Astrocyte (in vitro differentiated cells and primary cell): ENCODE results near the gene MCMBP.

Source experiments
- EZH2 ChIP-seq: IDR thresholded peaks from 2 replicates; pipeline ENCODE4 v1.6.1; 2012; ENCODE audit warnings: mild to moderate bottlenecking, low read length, inconsistent platforms; ENCODE audit not compliant: insufficient read depth
- TF ChIP-seq, protein P1 (sequence below): IDR thresholded peaks from 2 replicates; pipeline ENCODE4 v1.5.1; 2011; ENCODE audit warnings: low read depth, mild to moderate bottlenecking, inconsistent platforms, low read length, moderate library complexity; ENCODE audit not compliant: insufficient read depth

DNA sequence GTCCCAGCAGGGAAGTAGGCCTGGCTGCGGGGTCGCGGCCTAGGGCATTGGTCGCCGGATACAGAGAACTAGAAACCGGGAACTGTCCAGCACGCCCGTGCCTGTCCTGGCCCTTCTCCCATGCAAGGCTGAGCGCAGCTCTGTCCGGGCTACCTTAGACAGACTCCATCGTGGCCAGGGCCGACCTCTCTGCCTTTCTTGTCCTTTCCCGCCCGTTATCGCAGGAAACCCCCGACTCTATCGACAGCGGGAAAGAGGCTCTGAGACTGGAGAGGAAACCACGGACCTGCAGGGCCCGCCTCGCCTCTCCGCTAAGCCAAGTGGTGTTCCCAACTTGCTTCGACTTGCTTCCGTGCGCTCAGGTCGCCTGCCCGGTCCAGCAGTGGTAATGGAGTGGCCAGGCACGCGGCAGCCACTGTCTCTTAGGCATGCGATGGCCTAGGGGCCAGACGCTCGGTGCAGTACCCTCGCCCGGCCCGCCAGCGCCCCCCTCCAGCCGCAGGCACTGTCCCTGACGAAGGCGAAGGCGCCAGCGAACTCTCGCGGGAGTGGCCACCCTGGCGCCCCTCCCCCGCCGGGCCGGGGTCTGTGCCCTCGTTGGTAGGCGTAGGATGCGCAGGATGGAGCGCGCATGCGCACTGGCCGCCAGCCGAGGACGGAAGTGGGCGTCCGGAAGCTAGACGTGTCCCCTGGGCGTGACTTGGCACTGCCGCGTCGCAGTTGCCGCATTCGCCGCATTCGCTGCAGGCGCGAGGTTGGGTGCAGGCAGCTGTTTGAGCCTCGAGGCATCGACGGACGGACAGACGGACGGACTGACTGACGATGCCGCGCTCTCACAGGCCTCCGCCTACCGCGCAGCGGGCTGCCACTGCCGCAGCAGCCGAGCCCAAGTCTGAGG, 54.4 kb downstream of the MCMBP start:
- TF ChIP-seq, protein P1, sequence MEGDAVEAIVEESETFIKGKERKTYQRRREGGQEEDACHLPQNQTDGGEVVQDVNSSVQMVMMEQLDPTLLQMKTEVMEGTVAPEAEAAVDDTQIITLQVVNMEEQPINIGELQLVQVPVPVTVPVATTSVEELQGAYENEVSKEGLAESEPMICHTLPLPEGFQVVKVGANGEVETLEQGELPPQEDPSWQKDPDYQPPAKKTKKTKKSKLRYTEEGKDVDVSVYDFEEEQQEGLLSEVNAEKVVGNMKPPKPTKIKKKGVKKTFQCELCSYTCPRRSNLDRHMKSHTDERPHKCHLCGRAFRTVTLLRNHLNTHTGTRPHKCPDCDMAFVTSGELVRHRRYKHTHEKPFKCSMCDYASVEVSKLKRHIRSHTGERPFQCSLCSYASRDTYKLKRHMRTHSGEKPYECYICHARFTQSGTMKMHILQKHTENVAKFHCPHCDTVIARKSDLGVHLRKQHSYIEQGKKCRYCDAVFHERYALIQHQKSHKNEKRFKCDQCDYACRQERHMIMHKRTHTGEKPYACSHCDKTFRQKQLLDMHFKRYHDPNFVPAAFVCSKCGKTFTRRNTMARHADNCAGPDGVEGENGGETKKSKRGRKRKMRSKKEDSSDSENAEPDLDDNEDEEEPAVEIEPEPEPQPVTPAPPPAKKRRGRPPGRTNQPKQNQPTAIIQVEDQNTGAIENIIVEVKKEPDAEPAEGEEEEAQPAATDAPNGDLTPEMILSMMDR = no peak
- no peak for TF ChIP-seq EZH2
